GM12878 (cell line): Measurements from ENCODE around the gene CCDC88C. TPM values are rescaled to one million over a fixed set of nuclear protein-coding genes. Genes with fewer than 3 reads are reported as not detected.

Experiments used
- ATAC-seq: fragments of 200-7000 bp; cut with Tn5 transposase; 3 replicates; pipeline ENCODE4 v1.9.1; 2020; ENCODE audit warnings: mild to moderate bottlenecking, moderate library complexity
- BruUV-seq: library from RNA; stranded (reverse); fragments of 400-500 nt; replicated peaks from 2 replicates; lab custom pipeline; 2021; lab: Mats Ljungman, UMichigan
- CTCF ChIA-PET: fragments of 300-600 bp; sonication (Branson Sonifier 250); formaldehyde crosslinking; extraction: SDS; loops from one replicate; lab custom pipeline; 2021; ENCODE audit warnings: inconsistent platforms; lab: Yijun Ruan, JAX
- POLR2A ChIA-PET: fragments of 350-600 bp; formaldehyde crosslinking; extraction: SDS; loops from one replicate; lab custom pipeline; 2021; ENCODE audit warnings: inconsistent platforms; lab: Charles Lee
- RAD21 ChIA-PET: fragments of 300-600 bp; sonication (Branson Sonifier 250); formaldehyde crosslinking; loops from one replicate; lab custom pipeline; 2023; ENCODE audit warnings: antibody characterized with exemption; ENCODE audit not compliant: unreplicated experiment; lab: Charles Lee
- SMC1A ChIA-PET: fragments of 300-600 bp; sonication (Branson Sonifier 250); formaldehyde crosslinking; loops from one replicate; lab custom pipeline; 2023; ENCODE audit not compliant: unreplicated experiment, uncharacterized antibody; lab: Charles Lee
- DNase-seq: peaks from one replicate; pipeline ENCODE4 v3.0.0-alpha.2; 2011; ENCODE audit warnings: low read depth, low spot score
- FAIRE-seq: peaks from 3 replicates; lab custom pipeline; 2011; peaks lifted over from hg19 to GRCh38; lab: Jason Lieb, UNC
- H2AFZ ChIP-seq: 2 replicates; pipeline ENCODE4 v1.6.0; 2011; ENCODE audit warnings: low read depth, low read length, control low read depth; ENCODE audit not compliant: control insufficient read depth
- H3K27ac ChIP-seq: 2 replicates; pipeline ENCODE4 v1.5.1; 2011; ENCODE audit warnings: control low read depth; ENCODE audit not compliant: control insufficient read depth, insufficient read depth
- H3K27me3 ChIP-seq, 2 experiments: replicated peaks in 1 of 2; 2 replicates each; pipeline versions ENCODE4 v1.6.0 to v1.6.1; 2011; ENCODE audit warnings: low read length in 1 of 2; ENCODE audit not compliant: control insufficient read depth in 2 of 2, insufficient read depth in 2 of 2
- H3K36me3 ChIP-seq, 2 experiments: 2 replicates each; pipeline ENCODE4 v1.5.1; 2011; ENCODE audit warnings: low read length in 1 of 2; ENCODE audit not compliant: control insufficient read depth in 2 of 2, insufficient read depth in 2 of 2
- H3K4me1 ChIP-seq: 2 replicates; pipeline ENCODE4 v1.6.1; 2011; ENCODE audit warnings: mild to moderate bottlenecking, low read length, moderate library complexity, mixed read lengths; ENCODE audit not compliant: control insufficient read depth, insufficient read depth
- H3K4me2 ChIP-seq: 2 replicates; pipeline ENCODE4 v1.6.0; 2011; ENCODE audit warnings: control low read depth; ENCODE audit not compliant: control insufficient read depth, insufficient read depth
- H3K4me3 ChIP-seq: fragments of 200-600 bp; sonication (generic); 2 replicates; pipeline ENCODE4 v1.5.1; 2016
- H3K79me2 ChIP-seq: 2 replicates; pipeline ENCODE4 v1.6.0; 2011; ENCODE audit warnings: low read length; ENCODE audit not compliant: control insufficient read depth, insufficient read depth
- H3K9ac ChIP-seq: 2 replicates; pipeline ENCODE4 v1.8.0; 2011; ENCODE audit warnings: low read length, control low read depth, mixed read lengths; ENCODE audit not compliant: control insufficient read depth, insufficient read depth
- H3K9me3 ChIP-seq: replicated peaks from 3 replicates; pipeline ENCODE4 v1.5.1; 2011; ENCODE audit warnings: mild to moderate bottlenecking, low read length; ENCODE audit not compliant: control insufficient read depth, insufficient read depth
- H4K20me1 ChIP-seq: 2 replicates; pipeline ENCODE4 v1.6.0; 2011; ENCODE audit not compliant: control insufficient read depth, insufficient read depth
- ASH2L ChIP-seq: fragments of 300-600, 200-600 bp; sonication (generic); IDR thresholded peaks from 2 replicates; pipeline ENCODE4 v1.6.1; 2017; ENCODE audit warnings: low read depth, mild to moderate bottlenecking, borderline replicate concordance
- CHD1 ChIP-seq: IDR thresholded peaks from 2 replicates; pipeline ENCODE4 v1.6.1; 2012; ENCODE audit warnings: low read depth, low read length, improper control_type of control experiment
- CREB1 ChIP-seq: IDR thresholded peaks from 2 replicates; pipeline ENCODE4 v1.6.1; 2012; ENCODE audit warnings: low read depth, mild to moderate bottlenecking, inconsistent platforms
- EZH2 ChIP-seq: IDR thresholded peaks from 2 replicates; pipeline ENCODE4 v1.6.1; 2012; ENCODE audit warnings: low read depth, mild to moderate bottlenecking, control low read depth, inconsistent platforms, low read length, borderline replicate concordance; ENCODE audit not compliant: control insufficient read depth
- KAT2A ChIP-seq: conservative IDR thresholded peaks from 2 replicates; pipeline ENCODE4 v1.6.1; 2011; ENCODE audit warnings: low read depth, low read length; ENCODE audit not compliant: control insufficient read depth
- MEF2A ChIP-seq: IDR thresholded peaks from 2 replicates; pipeline ENCODE4 v1.6.1; 2011; ENCODE audit warnings: low read depth, mild to moderate bottlenecking, low read length, moderate library complexity; ENCODE audit not compliant: insufficient read depth
- NFYA ChIP-seq: IDR thresholded peaks from 2 replicates; pipeline ENCODE4 v1.6.1; 2011; ENCODE audit warnings: low read depth, mild to moderate bottlenecking, low read length, improper control_type of control experiment, borderline replicate concordance
- NR2F1 ChIP-seq: fragments of 450-650 bp; conservative IDR thresholded peaks from 2 replicates; pipeline ENCODE4 v1.6.1; 2017; ENCODE audit warnings: mild to moderate bottlenecking
- POLR2A ChIP-seq: IDR thresholded peaks from 2 replicates; pipeline ENCODE4 v1.6.1; 2011; ENCODE audit warnings: low read depth, mild to moderate bottlenecking, low read length
- POU2F2 ChIP-seq: IDR thresholded peaks from 3 replicates; pipeline ENCODE4 v1.6.1; 2011; ENCODE audit warnings: low read depth, mild to moderate bottlenecking, low read length, borderline replicate concordance
- RBBP5 ChIP-seq: fragments of 200-600 bp; sonication (generic); conservative IDR thresholded peaks from 2 replicates; pipeline ENCODE4 v1.6.1; 2016
- SRF ChIP-seq, 2 experiments: IDR thresholded peaks; 2 replicates each; pipeline ENCODE4 v1.6.1; 2011; ENCODE audit warnings: low read depth in 2 of 2, low read length in 2 of 2, mild to moderate bottlenecking in 1 of 2, moderate library complexity in 1 of 2
- SUPT20H ChIP-seq: IDR thresholded peaks from 2 replicates; pipeline ENCODE4 v1.6.1; 2011; ENCODE audit warnings: low read depth, mild to moderate bottlenecking, low read length, moderate library complexity, borderline replicate concordance; ENCODE audit not compliant: control insufficient read depth
- ZNF274 ChIP-seq: IDR thresholded peaks from one replicate; pipeline ENCODE4 v1.8.0; 2011; ENCODE audit not compliant: insufficient read length, insufficient read depth
- ZNF384 ChIP-seq: IDR thresholded peaks from 2 replicates; pipeline ENCODE4 v1.6.1; 2012; ENCODE audit warnings: low read depth, mild to moderate bottlenecking, low read length, improper control_type of control experiment, borderline replicate concordance
- ZNF622 ChIP-seq: fragments of 450-650 bp; IDR thresholded peaks from 2 replicates; pipeline ENCODE4 v1.6.1; 2017; ENCODE audit warnings: mild to moderate bottlenecking, inconsistent platforms
- WGBS: methylation state at CpG from one replicate; pipeline ENCODE4 v1.1.6; 2016; ENCODE audit warnings: low lambda C conversion rate; ENCODE audit not compliant: insufficient replicate concordance, insufficient coverage; ENCODE audit errors: missing lambda C conversion rate; 5-methylcytosine and 5-hydroxymethylcytosine counted together
- in situ Hi-C: fragments of 300-500 bp; cut with MboI; formaldehyde crosslinking; loops from 9 replicates; pipeline ENCODE4 v1.14.3; 2018; ENCODE audit warnings: mixed read lengths
- intact Hi-C: fragments of 100-400 bp; cut with micrococcal nuclease; formaldehyde crosslinking; loops from one replicate; pipeline ENCODE4 v1.14.2; 2022; ENCODE audit not compliant: unreplicated experiment
- polyA plus RNA-seq, 11 experiments: library from polyadenylated mRNA; depleted of rRNA in 4 of 11; unstranded in 6 of 11; stranded (reverse) in 5 of 11; fragments of >200 nt; fragmentation: Nextera tagmentation in 4 of 11; fragmentation: Illumina TruSeq in 1 of 11; extraction: Ambion mirVana in 4 of 11; extraction: Trizol in 1 of 11; gene quantifications; 1 replicate in 1 of 11; 2 replicates in 10 of 11; pipeline versions ENCODE4 v1.2.1 to v1.2.3, GENCODE V29; 2011 to 2016; ENCODE audit warnings: inconsistent platforms in 2 of 11, missing spikeins in 2 of 11, low read depth in 1 of 11
- total RNA-seq, 4 experiments: library from RNA; depleted of rRNA in 3 of 4; stranded (reverse); fragments of >200 nt in 3 of 4; fragmentation: Illumina TruSeq in 1 of 4; extraction: Trizol in 1 of 4; gene quantifications; 2 replicates each; pipeline versions ENCODE4 v1.2.1 to v1.2.3, GENCODE V29; 2013 to 2021
- TF ChIP-seq, protein P1 (sequence below): IDR thresholded peaks from 2 replicates; pipeline ENCODE4 v1.6.1; 2011; ENCODE audit warnings: borderline replicate concordance, low read depth, mild to moderate bottlenecking, moderate library complexity, mixed read lengths, low read length; ENCODE audit not compliant: insufficient read depth; ENCODE audit errors: extremely low read length
- TF ChIP-seq, protein P2 (sequence below): fragments of 450-650 bp; IDR thresholded peaks from 2 replicates; pipeline ENCODE4 v1.6.1; 2017; ENCODE audit warnings: mild to moderate bottlenecking
- TF ChIP-seq, protein P3 (sequence below): IDR thresholded peaks from 2 replicates; pipeline ENCODE4 v1.6.1; 2011; ENCODE audit warnings: low read depth, mild to moderate bottlenecking, low read length, moderate library complexity, borderline replicate concordance; ENCODE audit errors: extremely low read depth

The CCDC88C gene
- total and polyA plus RNA-seq, 10 of the 15 experiments (the other 5 are each of a cell fraction or from before 2014, with no cell fraction given): 4.0 to 79.6 (median 36.6) TPM

DNA sequence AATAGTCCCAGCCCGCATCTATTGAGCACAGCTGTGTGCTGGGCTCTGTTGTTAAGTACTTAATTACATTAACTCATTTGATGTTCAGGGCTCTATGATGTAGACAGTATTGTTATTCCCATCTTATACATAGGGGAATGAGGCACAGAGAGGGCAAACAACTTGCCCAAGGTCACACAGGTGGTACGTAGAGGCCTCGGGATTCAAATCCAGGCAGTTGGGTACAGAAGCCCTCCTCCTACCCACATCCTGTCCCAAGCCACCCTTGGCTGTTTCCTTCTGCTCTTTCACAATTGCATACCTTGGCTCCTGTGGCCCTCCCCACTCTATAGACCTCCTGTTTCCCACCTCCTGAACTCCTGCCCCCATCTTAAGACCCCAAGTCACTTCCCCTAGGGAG, 163.2 kb downstream of the CCDC88C start:
- ChIA-PET SMC1A (interaction anchor here (1.4 kb wide), 1 partner anchor 15 kb away, joined by 3 read pairs; no protein-coding TSS in a partner anchor), RAD21 (interaction anchor here (0.6 kb wide), 1 partner anchor 77 kb away, joined by 3 read pairs; no protein-coding TSS in a partner anchor), POLR2A (interaction anchor here (1.0 kb wide), 1 partner anchor 10 kb away, joined by 3 read pairs; no protein-coding TSS in a partner anchor), CTCF (no interaction called here)
- Histone ChIP-seq H3K4me2 (no peak overlapping the region), H3K9ac (no peak overlapping the region), H3K9me3 (no peaks in the 10 kb centered on the region), H3K36me3 (no peaks in the 10 kb centered on the region), H3K79me2 (no peaks in the 10 kb centered on the region), H2AFZ (no peak overlapping the region), H4K20me1 (no peaks in the 10 kb centered on the region), H3K27me3 (no peaks in the 10 kb centered on the region), H3K4me3 (no peak overlapping the region), H3K4me1 (peaks cover 34% of the 10 kb centered on the region), H3K27ac (no peak overlapping the region)
- BruUV-seq: no TSS peak
- FAIRE-seq (no peak), ATAC-seq (no peak), DNase-seq (no peak)
- intact Hi-C loops: no loop called here
- WGBS: 15% methylated on average over 3 of the region's 3 CpGs
- TF ChIP-seq ZNF622: no peak
- TF ChIP-seq, protein P1, sequence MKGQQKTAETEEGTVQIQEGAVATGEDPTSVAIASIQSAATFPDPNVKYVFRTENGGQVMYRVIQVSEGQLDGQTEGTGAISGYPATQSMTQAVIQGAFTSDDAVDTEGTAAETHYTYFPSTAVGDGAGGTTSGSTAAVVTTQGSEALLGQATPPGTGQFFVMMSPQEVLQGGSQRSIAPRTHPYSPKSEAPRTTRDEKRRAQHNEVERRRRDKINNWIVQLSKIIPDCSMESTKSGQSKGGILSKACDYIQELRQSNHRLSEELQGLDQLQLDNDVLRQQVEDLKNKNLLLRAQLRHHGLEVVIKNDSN: no peak
- no peak for TF ChIP-seq POU2F2
- no peak for TF ChIP-seq POLR2A
- TF ChIP-seq EZH2: no peak
- TF ChIP-seq SUPT20H: no peak
- TF ChIP-seq MEF2A: no peak
- TF ChIP-seq ASH2L: no peak
- TF ChIP-seq NFYA: no peak
- TF ChIP-seq CREB1: no peak
- TF ChIP-seq, protein P2, sequence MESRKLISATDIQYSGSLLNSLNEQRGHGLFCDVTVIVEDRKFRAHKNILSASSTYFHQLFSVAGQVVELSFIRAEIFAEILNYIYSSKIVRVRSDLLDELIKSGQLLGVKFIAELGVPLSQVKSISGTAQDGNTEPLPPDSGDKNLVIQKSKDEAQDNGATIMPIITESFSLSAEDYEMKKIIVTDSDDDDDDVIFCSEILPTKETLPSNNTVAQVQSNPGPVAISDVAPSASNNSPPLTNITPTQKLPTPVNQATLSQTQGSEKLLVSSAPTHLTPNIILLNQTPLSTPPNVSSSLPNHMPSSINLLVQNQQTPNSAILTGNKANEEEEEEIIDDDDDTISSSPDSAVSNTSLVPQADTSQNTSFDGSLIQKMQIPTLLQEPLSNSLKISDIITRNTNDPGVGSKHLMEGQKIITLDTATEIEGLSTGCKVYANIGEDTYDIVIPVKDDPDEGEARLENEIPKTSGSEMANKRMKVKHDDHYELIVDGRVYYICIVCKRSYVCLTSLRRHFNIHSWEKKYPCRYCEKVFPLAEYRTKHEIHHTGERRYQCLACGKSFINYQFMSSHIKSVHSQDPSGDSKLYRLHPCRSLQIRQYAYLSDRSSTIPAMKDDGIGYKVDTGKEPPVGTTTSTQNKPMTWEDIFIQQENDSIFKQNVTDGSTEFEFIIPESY: no peak
- TF ChIP-seq, protein P3, sequence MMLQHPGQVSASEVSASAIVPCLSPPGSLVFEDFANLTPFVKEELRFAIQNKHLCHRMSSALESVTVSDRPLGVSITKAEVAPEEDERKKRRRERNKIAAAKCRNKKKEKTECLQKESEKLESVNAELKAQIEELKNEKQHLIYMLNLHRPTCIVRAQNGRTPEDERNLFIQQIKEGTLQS: no peak
- TF ChIP-seq KAT2A: no peak
- no peak for TF ChIP-seq SRF (IDR thresholded peaks at IDR 0.05; ENCODE audit: low read depth in 2 of 2, low read length in 2 of 2)
- no peak for TF ChIP-seq RBBP5
- no peak for TF ChIP-seq CHD1
- no peak for TF ChIP-seq ZNF274
- TF ChIP-seq NR2F1: no peak
- no peak for TF ChIP-seq ZNF384
- in situ Hi-C loops: no loop called here
